Peyer's patch (tissue), 4 donors: ENCODE results near the gene RPS6KA4.

ENCODE experiments used
- POLR2A ChIP-seq, 2 donors: fragments of 450-650 bp; IDR thresholded peaks; one replicate each; pipeline ENCODE4 v1.5.1; 2017; ENCODE audit warnings: antibody characterized with exemption in 2 of 2, mild to moderate bottlenecking in 2 of 2, moderate library complexity in 2 of 2
- TF ChIP-seq, protein P1 (sequence below), 6 experiments: fragments of 450-650 bp in 4 of 6; fragments of 200-600 bp in 2 of 6; sonication (generic) in 1 of 6; IDR thresholded peaks; one replicate each; pipeline ENCODE4 v1.5.1; 2017 to 2019; ENCODE audit warnings: antibody characterized with exemption in 6 of 6, mild to moderate bottlenecking in 3 of 6, moderate library complexity in 1 of 6

DNA sequence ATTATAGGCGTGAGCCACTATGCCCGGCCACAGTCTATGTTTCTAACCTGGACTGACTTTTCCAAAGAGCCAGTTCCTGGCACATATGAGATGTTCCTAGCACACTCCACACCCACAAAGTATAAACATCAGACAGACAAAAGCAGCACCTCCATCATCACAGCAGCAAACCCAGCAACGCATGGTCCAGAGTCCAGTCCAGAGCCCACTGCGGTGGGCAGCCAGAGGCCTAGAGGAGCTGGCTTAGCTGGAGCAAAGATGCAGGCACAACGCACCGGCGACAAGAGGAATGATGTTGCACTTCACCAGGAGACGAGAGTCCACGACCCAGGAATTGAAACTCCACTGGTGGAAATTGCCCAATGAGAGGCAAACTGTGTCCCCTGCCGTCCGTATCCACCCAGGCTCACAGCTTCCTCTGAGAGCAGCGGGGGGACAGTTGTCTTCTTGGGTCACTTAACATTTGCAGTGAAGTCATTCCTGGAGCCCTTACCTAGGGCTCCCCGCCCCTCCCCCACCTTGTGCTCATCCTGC, 36.6 kb downstream of the RPS6KA4 start:
- no peak for TF ChIP-seq POLR2A (IDR thresholded peaks at IDR 0.05)
- TF ChIP-seq, protein P1, sequence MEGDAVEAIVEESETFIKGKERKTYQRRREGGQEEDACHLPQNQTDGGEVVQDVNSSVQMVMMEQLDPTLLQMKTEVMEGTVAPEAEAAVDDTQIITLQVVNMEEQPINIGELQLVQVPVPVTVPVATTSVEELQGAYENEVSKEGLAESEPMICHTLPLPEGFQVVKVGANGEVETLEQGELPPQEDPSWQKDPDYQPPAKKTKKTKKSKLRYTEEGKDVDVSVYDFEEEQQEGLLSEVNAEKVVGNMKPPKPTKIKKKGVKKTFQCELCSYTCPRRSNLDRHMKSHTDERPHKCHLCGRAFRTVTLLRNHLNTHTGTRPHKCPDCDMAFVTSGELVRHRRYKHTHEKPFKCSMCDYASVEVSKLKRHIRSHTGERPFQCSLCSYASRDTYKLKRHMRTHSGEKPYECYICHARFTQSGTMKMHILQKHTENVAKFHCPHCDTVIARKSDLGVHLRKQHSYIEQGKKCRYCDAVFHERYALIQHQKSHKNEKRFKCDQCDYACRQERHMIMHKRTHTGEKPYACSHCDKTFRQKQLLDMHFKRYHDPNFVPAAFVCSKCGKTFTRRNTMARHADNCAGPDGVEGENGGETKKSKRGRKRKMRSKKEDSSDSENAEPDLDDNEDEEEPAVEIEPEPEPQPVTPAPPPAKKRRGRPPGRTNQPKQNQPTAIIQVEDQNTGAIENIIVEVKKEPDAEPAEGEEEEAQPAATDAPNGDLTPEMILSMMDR (IDR thresholded peaks at IDR 0.05), result no peak
